IMR-90 (cell line): ENCODE results near the gene ADRA2A.

ENCODE experiments used
- POLR2A ChIP-seq: IDR thresholded peaks from 2 replicates; pipeline ENCODE4 v1.6.1; 2012; ENCODE audit warnings: mild to moderate bottlenecking, low read depth, low read length
- RAD21 ChIP-seq: IDR thresholded peaks from 2 replicates; pipeline ENCODE4 v1.6.1; 2012; ENCODE audit warnings: low read length, improper control_type of control experiment
- RCOR1 ChIP-seq: IDR thresholded peaks from 2 replicates; pipeline ENCODE4 v1.6.1; 2012; ENCODE audit warnings: mild to moderate bottlenecking, low read length, improper control_type of control experiment; ENCODE audit not compliant: insufficient replicate concordance
- RFX5 ChIP-seq: IDR thresholded peaks from 2 replicates; pipeline ENCODE4 v1.8.0; 2012; ENCODE audit warnings: low read depth, mild to moderate bottlenecking, low read length, moderate library complexity
- TF ChIP-seq, protein P1 (sequence below): conservative IDR thresholded peaks from 2 replicates; pipeline ENCODE4 v1.5.1; 2012; ENCODE audit warnings: mild to moderate bottlenecking, low read depth, low read length, improper control_type of control experiment
- TF ChIP-seq, protein P2 (sequence below): fragments of 150-350 bp; IDR thresholded peaks from 2 replicates; pipeline ENCODE4 v1.6.1; 2017; ENCODE audit warnings: mild to moderate bottlenecking, antibody characterized with exemption, low read length, low read depth
- TF ChIP-seq, protein P3 (sequence below): fragments of 150-350 bp; IDR thresholded peaks from 2 replicates; pipeline ENCODE4 v1.6.1; 2016; ENCODE audit warnings: low read depth, mild to moderate bottlenecking, low read length, moderate library complexity, borderline replicate concordance

DNA sequence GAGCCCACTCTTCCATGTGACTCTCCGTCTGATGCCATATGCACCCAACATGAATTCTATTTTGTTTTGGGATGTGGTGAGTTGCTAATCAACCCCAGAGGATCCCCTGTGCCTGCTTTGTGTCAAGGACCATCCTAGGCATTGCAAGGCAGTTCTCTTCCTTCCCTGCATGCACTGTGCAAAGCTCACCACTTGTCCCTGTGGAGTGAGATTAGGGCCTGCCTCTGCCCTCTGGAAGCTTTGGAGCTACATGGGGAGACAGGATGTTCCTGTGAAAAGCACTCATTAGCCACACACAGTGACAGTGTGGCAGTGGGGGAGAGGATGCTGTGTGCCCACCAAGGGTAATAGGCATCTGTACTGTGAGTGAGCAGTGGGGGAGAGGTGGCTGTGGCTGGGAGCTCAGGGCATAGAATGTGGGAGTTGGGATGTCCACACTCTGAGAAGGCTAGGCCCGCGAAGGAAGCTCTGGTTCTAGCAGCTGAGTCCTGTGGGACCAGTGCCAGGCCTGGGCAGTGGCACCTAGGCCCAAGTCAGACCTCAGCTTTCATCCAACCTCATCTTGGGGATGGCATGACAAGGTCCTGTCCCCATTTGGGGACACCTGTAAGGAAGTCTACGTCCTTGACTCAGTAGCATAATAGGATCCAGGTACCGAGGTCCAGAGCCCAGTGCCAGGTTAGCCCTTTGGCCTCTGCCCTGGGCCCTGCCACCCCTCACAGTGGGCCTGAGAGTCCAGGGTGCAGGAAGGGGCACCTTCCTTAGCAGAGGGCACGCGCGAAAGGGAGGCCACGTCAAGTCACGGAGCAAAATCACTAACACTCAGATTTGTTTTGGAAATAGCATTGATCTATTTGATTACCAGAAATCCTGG, 6.6 kb downstream of the ADRA2A start:
- TF ChIP-seq, protein P1, sequence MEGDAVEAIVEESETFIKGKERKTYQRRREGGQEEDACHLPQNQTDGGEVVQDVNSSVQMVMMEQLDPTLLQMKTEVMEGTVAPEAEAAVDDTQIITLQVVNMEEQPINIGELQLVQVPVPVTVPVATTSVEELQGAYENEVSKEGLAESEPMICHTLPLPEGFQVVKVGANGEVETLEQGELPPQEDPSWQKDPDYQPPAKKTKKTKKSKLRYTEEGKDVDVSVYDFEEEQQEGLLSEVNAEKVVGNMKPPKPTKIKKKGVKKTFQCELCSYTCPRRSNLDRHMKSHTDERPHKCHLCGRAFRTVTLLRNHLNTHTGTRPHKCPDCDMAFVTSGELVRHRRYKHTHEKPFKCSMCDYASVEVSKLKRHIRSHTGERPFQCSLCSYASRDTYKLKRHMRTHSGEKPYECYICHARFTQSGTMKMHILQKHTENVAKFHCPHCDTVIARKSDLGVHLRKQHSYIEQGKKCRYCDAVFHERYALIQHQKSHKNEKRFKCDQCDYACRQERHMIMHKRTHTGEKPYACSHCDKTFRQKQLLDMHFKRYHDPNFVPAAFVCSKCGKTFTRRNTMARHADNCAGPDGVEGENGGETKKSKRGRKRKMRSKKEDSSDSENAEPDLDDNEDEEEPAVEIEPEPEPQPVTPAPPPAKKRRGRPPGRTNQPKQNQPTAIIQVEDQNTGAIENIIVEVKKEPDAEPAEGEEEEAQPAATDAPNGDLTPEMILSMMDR = no peak
- TF ChIP-seq POLR2A = no peak
- TF ChIP-seq RAD21 = no peak
- TF ChIP-seq, protein P2, sequence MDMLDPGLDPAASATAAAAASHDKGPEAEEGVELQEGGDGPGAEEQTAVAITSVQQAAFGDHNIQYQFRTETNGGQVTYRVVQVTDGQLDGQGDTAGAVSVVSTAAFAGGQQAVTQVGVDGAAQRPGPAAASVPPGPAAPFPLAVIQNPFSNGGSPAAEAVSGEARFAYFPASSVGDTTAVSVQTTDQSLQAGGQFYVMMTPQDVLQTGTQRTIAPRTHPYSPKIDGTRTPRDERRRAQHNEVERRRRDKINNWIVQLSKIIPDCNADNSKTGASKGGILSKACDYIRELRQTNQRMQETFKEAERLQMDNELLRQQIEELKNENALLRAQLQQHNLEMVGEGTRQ = no peak
- TF ChIP-seq RFX5 = no peak
- TF ChIP-seq, protein P3, sequence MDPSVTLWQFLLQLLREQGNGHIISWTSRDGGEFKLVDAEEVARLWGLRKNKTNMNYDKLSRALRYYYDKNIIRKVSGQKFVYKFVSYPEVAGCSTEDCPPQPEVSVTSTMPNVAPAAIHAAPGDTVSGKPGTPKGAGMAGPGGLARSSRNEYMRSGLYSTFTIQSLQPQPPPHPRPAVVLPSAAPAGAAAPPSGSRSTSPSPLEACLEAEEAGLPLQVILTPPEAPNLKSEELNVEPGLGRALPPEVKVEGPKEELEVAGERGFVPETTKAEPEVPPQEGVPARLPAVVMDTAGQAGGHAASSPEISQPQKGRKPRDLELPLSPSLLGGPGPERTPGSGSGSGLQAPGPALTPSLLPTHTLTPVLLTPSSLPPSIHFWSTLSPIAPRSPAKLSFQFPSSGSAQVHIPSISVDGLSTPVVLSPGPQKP = no peak
- no peak for TF ChIP-seq RCOR1
